Mesothelial cell of epicardium (in vitro differentiated cells): ENCODE data around the gene SYTL3. TPM values are rescaled to one million over a fixed set of nuclear protein-coding genes. Genes with fewer than 3 reads are reported as not detected.

ENCODE experiments used
- DNase-seq, 2 experiments: peaks; one replicate each; pipeline ENCODE4 v3.0.0; 2021; ENCODE audit warnings: low spot score in 2 of 2; ENCODE audit not compliant: unreplicated experiment in 2 of 2
- H3K27ac Mint-ChIP-seq: 2 replicates; pipeline ENCODE4 v1.8.0; 2021; ENCODE audit warnings: mixed read lengths
- H3K27me3 Mint-ChIP-seq: 2 replicates; pipeline ENCODE4 v1.8.0; 2021; ENCODE audit warnings: low read depth, mixed read lengths
- H3K36me3 Mint-ChIP-seq: 2 replicates; pipeline ENCODE4 v1.8.0; 2021; ENCODE audit warnings: mixed read lengths
- H3K4me1 Mint-ChIP-seq: 2 replicates; pipeline ENCODE4 v1.8.0; 2021; ENCODE audit warnings: mixed read lengths
- H3K4me3 Mint-ChIP-seq: 2 replicates; pipeline ENCODE4 v1.8.0; 2021; ENCODE audit warnings: mild to moderate bottlenecking, moderate library complexity, mixed read lengths
- H3K9me3 Mint-ChIP-seq: 2 replicates; pipeline ENCODE4 v1.8.0; 2021; ENCODE audit warnings: mixed read lengths
- total RNA-seq: library from RNA; stranded (reverse); gene quantifications from 3 replicates; pipeline ENCODE4 v1.2.1, GENCODE V29; 2021
- TF ChIP-seq, protein P1 (sequence below): fragments of 200-600 bp; sonication (generic); IDR thresholded peaks from one replicate; pipeline ENCODE4 v1.5.0; 2021; ENCODE audit warnings: antibody characterized with exemption; ENCODE audit not compliant: unreplicated experiment

Gene SYTL3
- total RNA-seq, 1 donor from 2014 or later, result 6.1 TPM

DNA sequence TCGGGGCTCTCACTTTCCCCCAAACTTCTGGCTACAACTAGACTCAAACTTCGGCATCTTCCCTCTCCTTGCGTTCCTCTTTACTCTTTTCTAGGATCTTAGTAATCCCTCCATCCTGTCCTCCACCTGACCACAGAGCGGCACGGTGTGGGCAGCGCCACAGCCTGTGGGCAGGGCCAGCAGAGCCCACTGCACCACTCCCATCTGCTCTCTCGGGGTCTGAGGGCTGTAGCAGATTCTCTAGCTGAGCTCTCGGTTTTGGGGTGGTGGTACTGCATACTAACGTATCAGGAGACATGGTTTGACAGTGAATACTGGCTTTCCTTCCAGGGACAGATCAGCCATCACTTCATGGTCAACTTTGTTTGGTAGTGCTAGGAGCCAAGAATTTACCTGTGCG is 111.9 kb downstream of the SYTL3 start:
- Mint-ChIP-seq H3K4me3 (no peak overlapping the region), H3K27me3 (no peaks in the 10 kb centered on the region), H3K27ac (no peak overlapping the region), H3K36me3 (peaks cover 22% of the 10 kb centered on the region), H3K9me3 (no peaks in the 10 kb centered on the region), H3K4me1 (peaks cover 45% of the 10 kb centered on the region)
- DNase-seq, result no peak
- TF ChIP-seq, protein P1, sequence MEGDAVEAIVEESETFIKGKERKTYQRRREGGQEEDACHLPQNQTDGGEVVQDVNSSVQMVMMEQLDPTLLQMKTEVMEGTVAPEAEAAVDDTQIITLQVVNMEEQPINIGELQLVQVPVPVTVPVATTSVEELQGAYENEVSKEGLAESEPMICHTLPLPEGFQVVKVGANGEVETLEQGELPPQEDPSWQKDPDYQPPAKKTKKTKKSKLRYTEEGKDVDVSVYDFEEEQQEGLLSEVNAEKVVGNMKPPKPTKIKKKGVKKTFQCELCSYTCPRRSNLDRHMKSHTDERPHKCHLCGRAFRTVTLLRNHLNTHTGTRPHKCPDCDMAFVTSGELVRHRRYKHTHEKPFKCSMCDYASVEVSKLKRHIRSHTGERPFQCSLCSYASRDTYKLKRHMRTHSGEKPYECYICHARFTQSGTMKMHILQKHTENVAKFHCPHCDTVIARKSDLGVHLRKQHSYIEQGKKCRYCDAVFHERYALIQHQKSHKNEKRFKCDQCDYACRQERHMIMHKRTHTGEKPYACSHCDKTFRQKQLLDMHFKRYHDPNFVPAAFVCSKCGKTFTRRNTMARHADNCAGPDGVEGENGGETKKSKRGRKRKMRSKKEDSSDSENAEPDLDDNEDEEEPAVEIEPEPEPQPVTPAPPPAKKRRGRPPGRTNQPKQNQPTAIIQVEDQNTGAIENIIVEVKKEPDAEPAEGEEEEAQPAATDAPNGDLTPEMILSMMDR, result no peak

DNA sequence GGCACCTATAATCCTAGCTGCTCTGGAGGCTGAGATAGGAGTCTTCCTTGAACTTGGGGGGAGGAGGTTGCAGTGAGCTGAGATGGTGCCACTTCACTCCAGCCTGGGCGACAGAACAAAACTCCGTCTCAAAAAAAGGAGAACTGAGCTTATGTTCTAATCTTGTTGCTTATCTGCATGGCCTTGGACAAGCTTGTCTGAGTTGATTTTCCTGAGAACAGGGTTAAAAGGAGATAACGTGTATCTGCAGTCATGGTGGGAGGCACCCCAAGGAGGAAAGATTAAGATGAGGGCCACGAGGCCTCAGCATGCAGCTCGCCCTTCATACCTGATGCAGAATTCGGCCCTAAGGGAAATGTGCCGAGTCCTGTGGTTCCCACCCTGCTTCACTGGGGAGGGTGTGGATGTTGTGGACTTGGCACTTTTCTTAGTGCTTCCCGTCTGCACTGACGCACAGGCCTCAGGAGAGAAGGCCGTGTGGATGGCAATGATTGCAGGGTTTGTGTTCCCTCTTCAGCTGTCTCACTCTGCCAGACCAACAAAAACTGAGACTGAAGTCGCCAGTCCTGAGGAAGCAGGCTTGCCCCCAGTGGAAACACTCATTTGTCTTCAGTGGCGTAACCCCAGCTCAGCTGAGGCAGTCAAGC is 113.1 kb downstream of the SYTL3 start:
- Mint-ChIP-seq H3K4me3 (no peak overlapping the region), H3K27me3 (no peaks in the 10 kb centered on the region), H3K27ac (peak overlapping the region; percentile 90), H3K36me3 (peaks cover 31% of the 10 kb centered on the region), H3K4me1 (peaks cover 37% of the 10 kb centered on the region), H3K9me3 (no peaks in the 10 kb centered on the region)
- TF ChIP-seq, protein P1, result no peak
- DNase-seq, result no peak

DNA sequence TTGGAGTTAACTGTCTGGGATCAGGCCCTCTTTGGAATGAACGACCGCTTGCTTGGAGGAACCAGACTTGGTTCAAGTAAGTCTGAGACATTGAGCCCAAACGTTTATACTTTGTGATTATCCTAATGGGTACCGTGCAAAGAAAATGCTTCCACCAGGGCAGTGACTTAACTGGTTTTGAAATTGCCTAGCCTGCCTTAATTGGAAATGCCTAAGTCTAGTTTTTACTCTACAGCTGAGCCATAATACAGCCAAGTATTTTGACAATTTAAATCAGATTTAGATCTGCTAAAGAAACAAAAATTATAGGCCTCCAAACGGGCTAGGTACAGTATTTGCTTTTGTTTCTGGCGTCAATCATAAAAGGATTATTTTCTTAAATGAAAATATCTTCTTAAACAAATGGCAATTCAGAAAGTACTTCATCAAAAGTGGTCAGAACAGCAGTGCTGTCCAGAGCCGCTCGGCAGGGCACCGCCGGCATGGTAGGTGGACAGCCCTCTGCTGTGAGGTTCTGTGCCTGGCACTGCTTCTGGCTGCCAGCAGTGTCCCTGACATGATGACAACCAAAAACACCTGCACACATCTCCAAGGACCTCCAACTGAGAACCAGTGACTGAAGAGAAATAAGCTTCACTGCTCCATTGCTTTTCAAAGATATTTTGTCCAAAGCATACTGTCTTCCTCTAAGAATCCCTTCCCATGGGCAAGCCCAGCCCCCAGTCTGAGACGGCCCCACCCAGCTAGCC is 113.8 kb downstream of the SYTL3 start:
- Mint-ChIP-seq H3K27ac (peak overlapping the region; percentile 90), H3K4me3 (no peak overlapping the region), H3K9me3 (no peaks in the 10 kb centered on the region), H3K36me3 (peaks cover 35% of the 10 kb centered on the region), H3K4me1 (peaks cover 30% of the 10 kb centered on the region), H3K27me3 (no peaks in the 10 kb centered on the region)
- DNase-seq, result no peak
- TF ChIP-seq, protein P1, result no peak

DNA sequence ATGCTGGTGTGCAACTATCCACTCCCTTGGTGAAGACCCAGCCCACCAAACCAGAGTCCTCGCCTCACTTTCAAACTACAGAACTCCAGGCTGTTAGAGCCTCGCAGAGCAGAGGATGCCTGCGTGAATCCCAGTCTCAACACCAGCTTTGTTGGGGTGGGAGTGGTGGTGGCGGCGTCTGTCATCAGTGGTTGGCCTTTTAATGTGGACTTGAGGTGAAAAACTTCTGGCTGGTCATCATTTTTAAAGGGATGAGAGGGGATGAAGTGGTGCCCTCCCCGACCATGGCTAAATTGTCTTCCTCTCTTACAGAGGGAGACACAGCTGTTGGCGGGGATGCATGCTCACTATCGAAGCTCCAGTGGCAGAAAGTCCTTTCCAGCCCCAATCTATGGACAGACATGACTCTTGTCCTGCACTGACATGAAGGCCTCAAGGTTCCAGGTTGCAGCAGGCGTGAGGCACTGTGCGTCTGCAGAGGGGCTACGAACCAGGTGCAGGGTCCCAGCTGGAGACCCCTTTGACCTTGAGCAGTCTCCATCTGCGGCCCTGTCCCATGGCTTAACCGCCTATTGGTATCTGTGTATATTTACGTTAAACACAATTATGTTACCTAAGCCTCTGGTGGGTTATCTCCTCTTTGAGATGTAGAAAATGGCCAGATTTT is 114.5 kb downstream of the SYTL3 start:
- H3K9me3 Mint-ChIP-seq, result no peaks in the 10 kb centered on the region
- TF ChIP-seq, protein P1, result no peak
- peaks cover 37% of the 10 kb centered on the region for H3K36me3 Mint-ChIP-seq
- no peak overlapping the region for H3K4me3 Mint-ChIP-seq
- H3K27ac Mint-ChIP-seq, result peak overlapping the region; percentile 90
- DNase-seq, result no peak
- peaks cover 26% of the 10 kb centered on the region for H3K4me1 Mint-ChIP-seq
- H3K27me3 Mint-ChIP-seq, result no peaks in the 10 kb centered on the region

DNA sequence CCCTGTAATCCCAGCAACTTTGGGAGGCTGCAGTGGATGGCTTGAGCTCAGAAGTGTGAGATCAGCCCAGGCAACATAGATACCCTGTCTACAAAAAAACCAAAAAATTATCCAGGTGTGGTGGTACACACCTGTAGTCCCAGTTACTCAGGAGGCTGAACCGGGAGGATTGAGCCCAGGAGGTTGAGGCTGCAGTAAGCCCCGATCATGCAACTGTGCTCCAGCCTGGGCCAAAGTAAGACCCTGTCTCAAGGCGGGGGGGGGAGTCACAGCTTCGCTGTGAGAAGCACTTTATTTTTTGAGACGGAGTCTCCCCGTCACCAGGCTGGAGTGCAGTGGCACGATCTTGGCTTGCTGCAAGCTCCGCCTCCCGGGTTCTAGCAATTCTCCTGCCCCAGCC is 115.1 kb downstream of the SYTL3 start:
- DNase-seq, result no peak
- Mint-ChIP-seq H3K27me3 (no peaks in the 10 kb centered on the region), H3K4me1 (peaks cover 25% of the 10 kb centered on the region), H3K27ac (peak overlapping the region; percentile 61), H3K36me3 (peaks cover 43% of the 10 kb centered on the region), H3K4me3 (no peak overlapping the region), H3K9me3 (no peaks in the 10 kb centered on the region)
- TF ChIP-seq, protein P1, result no peak
